Measurements from ENCODE around the gene RPL39L. TPM values are rescaled to one million over a fixed set of nuclear protein-coding genes. Genes with fewer than 3 reads are reported as not detected.
"Not testable (repeated sequence)": the region's sequence is repeated elsewhere in the genome, so short reads cannot be mapped to it uniquely, and the experiment has no call there.

Gene RPL39L
- total and polyA plus RNA-seq, 4 donors, result 7.2 to 26.7 (median 15.9) TPM

DNA sequence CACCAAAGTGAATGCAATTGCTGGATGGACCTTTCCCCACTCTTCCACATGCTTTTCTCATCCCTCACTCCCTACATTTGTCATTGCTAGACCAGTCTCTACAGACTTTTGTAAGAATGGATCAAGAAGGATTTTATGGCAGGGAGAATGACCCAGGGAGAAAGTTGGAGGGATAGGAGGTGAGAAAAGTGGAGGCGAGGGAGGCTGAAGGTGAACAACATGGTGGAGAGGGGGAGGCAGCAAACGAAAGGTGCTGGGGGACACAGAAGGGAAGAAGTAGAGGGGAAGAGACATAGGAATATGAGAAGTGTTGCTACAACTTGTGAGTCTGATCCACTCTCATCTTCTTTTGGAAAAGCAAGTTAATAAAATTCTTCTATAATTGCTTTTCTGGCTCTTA lies 33.6 kb upstream of the RPL39L start:
- Histone ChIP-seq H3K36me3 (ENCODE audit: control insufficient read depth, insufficient read depth, low read length) (no peaks in the 10 kb centered on the region), H3K4me3 (ENCODE audit: low read depth, low read length) (no peak overlapping the region), H3K9me3 (ENCODE audit: control insufficient read depth, insufficient read depth, low read length) (no peaks in the 10 kb centered on the region), H3K4me1 (ENCODE audit: control insufficient read depth, insufficient read depth, low read length) (no peaks in the 10 kb centered on the region), H3K27ac (ENCODE audit: low read depth, low read length) (no peak overlapping the region), H3K27me3 (ENCODE audit: control insufficient read depth, insufficient read depth, low read length) (no peaks in the 10 kb centered on the region)
- WGBS (ENCODE audit: insufficient coverage), result 89% methylated on average over 2 of the region's 2 CpGs
- no peak for DNase-seq (ENCODE audit: low read depth in 4 of 6, low spot score in 6 of 6)

DNA sequence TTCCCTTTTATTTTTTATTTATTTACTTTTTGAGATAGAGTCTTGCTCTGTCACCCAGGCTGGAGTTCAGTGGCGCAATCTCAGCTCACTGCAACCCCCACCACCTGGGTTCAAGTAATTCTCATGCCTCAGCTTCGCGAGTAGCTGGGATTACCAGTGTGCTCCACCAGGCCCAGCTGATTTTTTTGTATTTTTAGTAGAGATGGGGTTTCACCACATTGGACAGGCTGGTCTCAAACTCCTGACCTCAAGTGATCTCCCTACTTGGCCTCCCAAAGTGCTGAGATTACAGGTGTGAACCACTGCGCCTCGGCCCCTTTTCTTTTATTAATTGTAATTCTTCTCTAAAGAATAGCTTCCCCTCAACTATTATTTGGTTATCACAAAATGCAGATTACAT lies 31.6 kb upstream of the RPL39L start:
- H3K36me3 ChIP-seq (ENCODE audit: control insufficient read depth, insufficient read depth, low read length); H3K9me3 ChIP-seq (ENCODE audit: control insufficient read depth, insufficient read depth, low read length); H3K4me3 ChIP-seq (ENCODE audit: low read depth, low read length); H3K4me1 ChIP-seq (ENCODE audit: control insufficient read depth, insufficient read depth, low read length); DNase-seq (ENCODE audit: low read depth in 4 of 6, low spot score in 6 of 6); H3K27me3 ChIP-seq (ENCODE audit: control insufficient read depth, insufficient read depth, low read length); H3K27ac ChIP-seq (ENCODE audit: low read depth, low read length): not testable (repeated sequence)
- no CpG with 5 or more reads among the region's 5 CpGs for WGBS (ENCODE audit: insufficient coverage)

- Histone ChIP-seq H3K4me3 (ENCODE audit: low read depth, low read length) (no peak overlapping the region), H3K27ac (ENCODE audit: low read depth, low read length) (no peak overlapping the region), H3K27me3 (ENCODE audit: control insufficient read depth, insufficient read depth, low read length) (no peaks in the 10 kb centered on the region), H3K9me3 (ENCODE audit: control insufficient read depth, insufficient read depth, low read length) (no peaks in the 10 kb centered on the region), H3K36me3 (ENCODE audit: control insufficient read depth, insufficient read depth, low read length) (no peaks in the 10 kb centered on the region), H3K4me1 (ENCODE audit: control insufficient read depth, insufficient read depth, low read length) (no peaks in the 10 kb centered on the region)
- no peak for DNase-seq (ENCODE audit: low read depth in 4 of 6, low spot score in 6 of 6)
- no CpG with 5 or more reads among the region's 2 CpGs for WGBS (ENCODE audit: insufficient coverage)
Observed at GRCh38 chr3:187169231-187169960, 30.1 kb upstream of the RPL39L start.

- H3K27me3 ChIP-seq (ENCODE audit: control insufficient read depth, insufficient read depth, low read length), result no peaks in the 10 kb centered on the region
- H3K27ac ChIP-seq (ENCODE audit: low read depth, low read length), result no peak overlapping the region
- no peaks in the 10 kb centered on the region for H3K4me1 ChIP-seq (ENCODE audit: control insufficient read depth, insufficient read depth, low read length)
- no CpG with 5 or more reads among the region's 5 CpGs for WGBS (ENCODE audit: insufficient coverage)
- H3K9me3 ChIP-seq (ENCODE audit: control insufficient read depth, insufficient read depth, low read length), result no peaks in the 10 kb centered on the region
- no peak overlapping the region for H3K4me3 ChIP-seq (ENCODE audit: low read depth, low read length)
- H3K36me3 ChIP-seq (ENCODE audit: control insufficient read depth, insufficient read depth, low read length), result no peaks in the 10 kb centered on the region
- DNase-seq (ENCODE audit: low read depth in 4 of 6, low spot score in 6 of 6), result peak in 2 of 6 donors; percentile 12 to 68
Observed at GRCh38 chr3:187167777-187168176, 28.5 kb upstream of the RPL39L start.

GRCh38 chr3:187166750-187167149 lies 27.5 kb upstream of the RPL39L start:
- DNase-seq (ENCODE audit: low read depth in 4 of 6, low spot score in 6 of 6), result no peak

DNA sequence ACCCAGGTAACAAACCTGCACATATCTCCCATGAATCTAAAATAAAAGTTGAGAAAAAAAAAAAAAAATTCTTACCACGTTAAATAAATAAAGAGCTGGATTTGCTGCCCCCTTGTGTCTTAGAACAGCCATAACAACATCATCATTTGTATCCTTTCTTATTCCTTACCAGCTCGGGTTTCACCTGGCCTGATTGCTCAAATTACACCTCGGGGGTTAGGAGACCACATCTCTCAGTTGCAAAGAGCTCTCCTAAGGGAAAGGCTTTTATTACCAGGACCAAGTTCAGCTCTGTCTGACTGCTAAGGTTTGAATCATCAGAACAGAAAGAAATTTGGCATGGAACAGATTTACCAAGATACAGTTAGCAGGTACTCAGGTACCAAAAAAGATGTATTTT lies 25.8 kb upstream of the RPL39L start:
- no peaks in the 10 kb centered on the region for H3K27me3 ChIP-seq (ENCODE audit: control insufficient read depth, insufficient read depth, low read length)
- H3K4me1 ChIP-seq (ENCODE audit: control insufficient read depth, insufficient read depth, low read length), result no peaks in the 10 kb centered on the region
- no peaks in the 10 kb centered on the region for H3K36me3 ChIP-seq (ENCODE audit: control insufficient read depth, insufficient read depth, low read length)
- no peak overlapping the region for H3K27ac ChIP-seq (ENCODE audit: low read depth, low read length)
- no peak overlapping the region for H3K4me3 ChIP-seq (ENCODE audit: low read depth, low read length)
- WGBS (ENCODE audit: insufficient coverage), result 0% methylated on average over 2 of the region's 3 CpGs
- no peaks in the 10 kb centered on the region for H3K9me3 ChIP-seq (ENCODE audit: control insufficient read depth, insufficient read depth, low read length)
- DNase-seq (ENCODE audit: low read depth in 4 of 6, low spot score in 6 of 6), result peak; percentile 35 to 93 (median 66)

More at GRCh38 chr3:187166750-187167149, 27.5 kb upstream of the RPL39L start:
- H3K4me3 ChIP-seq (ENCODE audit: low read depth, low read length), result no peak overlapping the region
- H3K27me3 ChIP-seq (ENCODE audit: control insufficient read depth, insufficient read depth, low read length), result no peaks in the 10 kb centered on the region
- H3K27ac ChIP-seq (ENCODE audit: low read depth, low read length), result no peak overlapping the region
- WGBS (ENCODE audit: insufficient coverage), result 92% methylated on average over 3 of the region's 8 CpGs
- no peaks in the 10 kb centered on the region for H3K4me1 ChIP-seq (ENCODE audit: control insufficient read depth, insufficient read depth, low read length)
- H3K36me3 ChIP-seq (ENCODE audit: control insufficient read depth, insufficient read depth, low read length), result no peaks in the 10 kb centered on the region
- no peaks in the 10 kb centered on the region for H3K9me3 ChIP-seq (ENCODE audit: control insufficient read depth, insufficient read depth, low read length)

DNA sequence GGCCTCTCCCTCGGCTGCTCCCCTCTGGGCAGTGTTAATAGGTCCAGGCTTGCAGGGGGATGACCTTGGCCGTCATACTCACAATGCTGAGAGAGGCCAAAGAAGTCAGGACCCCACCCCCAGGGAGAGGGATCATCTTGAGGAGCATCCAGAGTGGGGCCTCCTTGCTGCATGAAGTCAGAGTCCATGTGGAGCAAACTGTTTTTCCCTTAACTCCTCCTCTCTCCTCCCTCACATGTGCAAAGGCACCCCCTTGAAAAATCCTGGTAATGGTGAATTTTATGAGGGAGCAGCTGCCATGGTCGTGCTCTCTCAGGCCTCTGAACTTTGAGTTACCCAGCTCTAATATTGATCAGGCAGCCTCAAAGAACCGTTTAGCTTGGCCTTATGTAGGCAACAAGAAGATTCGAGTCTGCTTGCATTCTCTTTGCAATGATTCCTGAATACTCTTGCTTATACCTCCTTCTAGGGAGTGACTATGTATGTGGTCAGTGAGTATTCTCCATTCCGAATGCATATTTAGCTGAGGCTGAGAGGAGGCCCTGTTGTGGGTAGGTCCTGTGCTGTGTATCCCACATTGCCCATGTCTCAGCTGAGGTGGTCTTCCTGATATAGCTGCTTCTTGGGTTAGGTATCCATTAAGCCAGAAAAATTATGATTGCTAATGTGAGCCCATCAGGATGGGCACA lies 23.1 kb upstream of the RPL39L start:
- WGBS (ENCODE audit: insufficient coverage), result 50% methylated on average over 3 of the region's 6 CpGs
- H3K4me1 ChIP-seq (ENCODE audit: control insufficient read depth, insufficient read depth, low read length), result no peaks in the 10 kb centered on the region
- DNase-seq (ENCODE audit: low read depth in 4 of 6, low spot score in 6 of 6), result no peak
- no peaks in the 10 kb centered on the region for H3K9me3 ChIP-seq (ENCODE audit: control insufficient read depth, insufficient read depth, low read length)
- H3K36me3 ChIP-seq (ENCODE audit: control insufficient read depth, insufficient read depth, low read length), result no peaks in the 10 kb centered on the region
- no peak overlapping the region for H3K27ac ChIP-seq (ENCODE audit: low read depth, low read length)
- H3K4me3 ChIP-seq (ENCODE audit: low read depth, low read length), result no peak overlapping the region
- H3K27me3 ChIP-seq (ENCODE audit: control insufficient read depth, insufficient read depth, low read length), result no peaks in the 10 kb centered on the region

DNA sequence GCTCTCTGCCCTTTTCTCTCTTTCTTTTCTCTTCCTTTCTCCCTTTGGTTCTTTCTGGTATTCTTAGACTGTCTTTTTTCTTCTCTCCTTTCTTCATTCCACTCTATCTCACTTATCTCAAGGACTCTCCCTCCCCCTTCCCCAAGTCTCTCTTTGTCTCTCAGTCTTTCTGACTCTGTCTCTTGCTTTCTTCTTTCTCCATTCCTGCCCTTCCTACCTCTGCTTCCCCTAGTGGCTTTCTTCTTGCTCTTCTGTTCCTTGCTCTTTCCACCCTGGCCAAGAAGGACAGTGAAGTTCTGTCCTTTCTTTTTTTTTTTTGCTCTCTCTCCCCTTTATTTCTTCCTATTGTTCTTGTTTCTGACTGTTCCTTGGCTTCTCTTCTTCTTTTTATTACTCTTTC lies 22.3 kb upstream of the RPL39L start:
- Histone ChIP-seq H3K4me3 (ENCODE audit: low read depth, low read length) (no peak overlapping the region), H3K27ac (ENCODE audit: low read depth, low read length) (no peak overlapping the region)

DNA sequence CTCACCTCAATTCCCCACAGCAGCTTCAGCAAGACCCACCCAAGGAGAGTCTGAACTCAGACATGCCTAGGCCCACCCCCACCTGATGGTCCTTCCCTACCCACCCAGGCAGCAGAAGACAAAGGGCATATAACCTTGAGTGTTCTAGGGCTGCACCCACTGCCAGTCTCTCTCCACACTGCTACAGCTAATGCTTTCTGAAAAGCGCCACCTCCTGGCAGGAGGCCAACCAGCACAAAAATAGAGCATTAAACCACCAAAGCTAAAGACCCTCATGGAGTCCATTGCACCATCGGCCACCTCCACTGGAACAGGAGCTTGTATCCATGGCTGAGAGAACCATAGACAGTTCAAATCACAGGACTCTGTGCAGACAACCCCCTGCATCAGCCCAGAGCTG lies 11.3 kb upstream of the RPL39L start:
- DNase-seq (ENCODE audit: low read depth in 4 of 6, low spot score in 6 of 6), result no peak
- Histone ChIP-seq H3K9me3 (ENCODE audit: control insufficient read depth, insufficient read depth, low read length) (no peaks in the 10 kb centered on the region), H3K4me1 (ENCODE audit: control insufficient read depth, insufficient read depth, low read length) (no peaks in the 10 kb centered on the region), H3K36me3 (ENCODE audit: control insufficient read depth, insufficient read depth, low read length) (no peaks in the 10 kb centered on the region), H3K4me3 (ENCODE audit: low read depth, low read length) (no peak overlapping the region), H3K27ac (ENCODE audit: low read depth, low read length) (no peak overlapping the region), H3K27me3 (ENCODE audit: control insufficient read depth, insufficient read depth, low read length) (no peaks in the 10 kb centered on the region)
- 79% methylated on average over 2 of the region's 2 CpGs for WGBS (ENCODE audit: insufficient coverage)

More for the DNA sequence above, 22.3 kb upstream of the RPL39L start:
- Histone ChIP-seq H3K36me3 (ENCODE audit: control insufficient read depth, insufficient read depth, low read length) (no peaks in the 10 kb centered on the region), H3K9me3 (ENCODE audit: control insufficient read depth, insufficient read depth, low read length) (no peaks in the 10 kb centered on the region), H3K4me1 (ENCODE audit: control insufficient read depth, insufficient read depth, low read length) (no peaks in the 10 kb centered on the region), H3K27me3 (ENCODE audit: control insufficient read depth, insufficient read depth, low read length) (no peaks in the 10 kb centered on the region)
- DNase-seq (ENCODE audit: low read depth in 4 of 6, low spot score in 6 of 6), result no peak

DNA sequence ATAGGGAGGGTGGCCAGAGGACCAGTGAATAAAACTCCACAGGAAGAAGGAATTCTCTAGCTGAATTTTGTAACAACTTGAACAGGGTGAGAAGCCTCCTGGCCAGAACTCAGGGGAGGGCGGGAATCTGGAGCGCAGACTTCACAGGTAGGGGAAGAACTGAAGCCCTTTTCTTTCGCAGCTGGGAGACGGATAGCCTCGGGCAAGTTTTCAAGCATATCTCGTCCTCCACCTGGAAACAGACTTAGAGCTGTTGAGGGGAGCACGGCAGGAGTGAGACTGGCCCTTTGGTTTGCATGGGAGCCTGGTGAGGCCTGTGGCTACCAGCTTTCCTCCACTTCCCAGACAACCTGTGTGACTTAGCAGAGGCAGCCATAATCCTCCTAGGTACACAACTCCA lies 10.9 kb upstream of the RPL39L start:
- Histone ChIP-seq H3K27me3 (ENCODE audit: control insufficient read depth, insufficient read depth, low read length) (no peaks in the 10 kb centered on the region), H3K27ac (ENCODE audit: low read depth, low read length) (no peak overlapping the region), H3K4me1 (ENCODE audit: control insufficient read depth, insufficient read depth, low read length) (no peaks in the 10 kb centered on the region), H3K9me3 (ENCODE audit: control insufficient read depth, insufficient read depth, low read length) (no peaks in the 10 kb centered on the region), H3K36me3 (ENCODE audit: control insufficient read depth, insufficient read depth, low read length) (no peaks in the 10 kb centered on the region), H3K4me3 (ENCODE audit: low read depth, low read length) (no peak overlapping the region)
- no peak for DNase-seq (ENCODE audit: low read depth in 4 of 6, low spot score in 6 of 6)
- WGBS (ENCODE audit: insufficient coverage), result 97% methylated on average over 7 of the region's 7 CpGs
